Panc1 (cell line): Measurements from ENCODE around the gene BRINP3. TPM values are rescaled to one million over a fixed set of nuclear protein-coding genes. Genes with fewer than 3 reads are reported as not detected.

Experiments
- ATAC-seq: fragments of 200-7000 bp; cut with Tn5 transposase; 2 replicates; pipeline ENCODE4 v1.9.1; 2020; ENCODE audit warnings: mild to moderate bottlenecking, moderate library complexity
- BruUV-seq: library from RNA; stranded (reverse); fragments of 400-500 nt; replicated peaks from 2 replicates; lab custom pipeline; 2021; lab: Mats Ljungman, UMichigan
- CTCF ChIA-PET: fragments of 300-600 bp; sonication (Branson Sonifier 250); formaldehyde crosslinking; loops from one replicate; lab custom pipeline; 2022; ENCODE audit warnings: antibody characterized with exemption; lab: Charles Lee
- POLR2A ChIA-PET: fragments of 300-600 bp; sonication (Branson Sonifier 250); formaldehyde crosslinking; loops from one replicate; lab custom pipeline; 2022; ENCODE audit warnings: antibody characterized with exemption; lab: Charles Lee
- DNase-seq: peaks from one replicate; pipeline ENCODE4 v3.0.0-alpha.2; 2010; ENCODE audit warnings: low read depth, low spot score
- H3K27ac ChIP-seq: 2 replicates; pipeline ENCODE4 v1.5.1; 2011; ENCODE audit warnings: mild to moderate bottlenecking, low read length, inconsistent platforms
- H3K27me3 ChIP-seq: fragments of 200-500 bp; sonication (Bioruptor generic); 2 replicates; pipeline ENCODE4 v1.6.0; 2014; ENCODE audit warnings: low read length, inconsistent platforms; ENCODE audit not compliant: control insufficient read depth, insufficient read depth
- H3K36me3 ChIP-seq: fragments of 200-500 bp; sonication (Bioruptor generic); 2 replicates; pipeline ENCODE4 v1.5.1; 2014; ENCODE audit warnings: inconsistent platforms, mild to moderate bottlenecking, low read length, moderate library complexity; ENCODE audit not compliant: control insufficient read depth, insufficient read depth
- H3K4me1 ChIP-seq: 2 replicates; pipeline ENCODE4 v1.5.1; 2011; ENCODE audit warnings: inconsistent platforms, mild to moderate bottlenecking, low read length, moderate library complexity; ENCODE audit not compliant: control insufficient read depth, insufficient read depth
- H3K4me3 ChIP-seq, 2 experiments: 2 replicates each; pipeline ENCODE4 v1.5.1; 2011 to 2012; ENCODE audit warnings: low read depth in 2 of 2, low read length in 2 of 2, mild to moderate bottlenecking in 2 of 2, inconsistent platforms in 1 of 2, moderate library complexity in 1 of 2
- H3K9me3 ChIP-seq: fragments of 200-500 bp; sonication (Bioruptor generic); 2 replicates; pipeline ENCODE4 v1.5.1; 2014; ENCODE audit warnings: low read depth, mild to moderate bottlenecking, inconsistent platforms, low read length, moderate library complexity; ENCODE audit not compliant: control insufficient read depth, insufficient read depth
- POLR2AphosphoS5 ChIP-seq: IDR thresholded peaks from 2 replicates; pipeline ENCODE4 v1.6.1; 2012; ENCODE audit warnings: mild to moderate bottlenecking, low read depth, low read length, moderate library complexity
- REST ChIP-seq, 2 experiments: IDR thresholded peaks; 2 replicates each; pipeline ENCODE4 v1.6.1; 2011 to 2012; ENCODE audit warnings: low read depth in 2 of 2, control low read depth in 1 of 2, low read length in 1 of 2, mild to moderate bottlenecking in 1 of 2, moderate library complexity in 1 of 2; ENCODE audit not compliant: insufficient read depth in 1 of 2
- SIN3A ChIP-seq: IDR thresholded peaks from 2 replicates; pipeline ENCODE4 v1.6.1; 2012; ENCODE audit warnings: low read depth, mild to moderate bottlenecking, low read length, moderate library complexity, borderline replicate concordance; ENCODE audit not compliant: insufficient read depth
- TCF7L2 ChIP-seq: IDR thresholded peaks from 2 replicates; pipeline ENCODE4 v1.6.1; 2011; ENCODE audit warnings: mild to moderate bottlenecking, low read depth, low read length, inconsistent platforms
- in situ Hi-C: cut with HindIII; loops from 2 replicates; pipeline ENCODE4 v1.10.0; 2016; ENCODE audit warnings: low sequenced_read_pairs, low pct_unique_long_range_greater_than_20kb
- intact Hi-C: fragments of 100-400 bp; cut with micrococcal nuclease; formaldehyde crosslinking; loops from one replicate; pipeline ENCODE4 v1.10.0; 2022; ENCODE audit not compliant: unreplicated experiment
- total RNA-seq: library from RNA; stranded (reverse); gene quantifications from one replicate; pipeline ENCODE4 v1.2.1, GENCODE V29; 2021; ENCODE audit not compliant: unreplicated experiment
- TF ChIP-seq, protein P1 (sequence below): fragments of 450-650 bp; IDR thresholded peaks from 2 replicates; pipeline ENCODE4 v1.5.1; 2017; ENCODE audit warnings: mild to moderate bottlenecking

BRINP3 gene
- total RNA-seq, 1 experiment from 2014 or later: 1.0 TPM

DNA sequence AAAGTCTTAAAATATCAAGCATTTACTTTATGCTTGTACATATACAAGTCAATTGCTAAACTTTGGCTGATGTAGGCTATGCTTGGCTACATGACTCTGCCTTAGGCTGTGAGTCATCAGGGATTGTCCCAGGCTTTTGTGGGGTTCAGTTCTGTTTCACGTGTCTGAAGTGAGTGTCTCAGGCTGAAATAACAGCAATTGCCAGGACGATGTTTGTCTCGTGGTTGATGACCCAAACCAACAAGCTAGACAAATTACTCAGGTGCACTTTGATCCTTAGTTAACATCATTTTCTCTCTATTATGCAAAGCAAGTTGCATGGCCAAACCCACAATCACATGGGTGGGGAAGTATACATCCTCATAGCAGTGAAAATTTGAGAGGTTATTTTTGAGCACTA lies 410.1 kb downstream of the BRINP3 start:
- ATAC-seq (no peak), DNase-seq (no peak)
- intact Hi-C loops: no loop called here
- Histone ChIP-seq H3K27ac (no peak overlapping the region), H3K36me3 (no peaks in the 10 kb centered on the region), H3K27me3 (no peaks in the 10 kb centered on the region), H3K9me3 (no peaks in the 10 kb centered on the region), H3K4me1 (no peaks in the 10 kb centered on the region), H3K4me3 (no peak overlapping the region)
- no TSS peak for BruUV-seq
- ChIA-PET CTCF (no interaction called here), POLR2A (no interaction called here)
- in situ Hi-C loops: no loop called here
- TF ChIP-seq, protein P1, sequence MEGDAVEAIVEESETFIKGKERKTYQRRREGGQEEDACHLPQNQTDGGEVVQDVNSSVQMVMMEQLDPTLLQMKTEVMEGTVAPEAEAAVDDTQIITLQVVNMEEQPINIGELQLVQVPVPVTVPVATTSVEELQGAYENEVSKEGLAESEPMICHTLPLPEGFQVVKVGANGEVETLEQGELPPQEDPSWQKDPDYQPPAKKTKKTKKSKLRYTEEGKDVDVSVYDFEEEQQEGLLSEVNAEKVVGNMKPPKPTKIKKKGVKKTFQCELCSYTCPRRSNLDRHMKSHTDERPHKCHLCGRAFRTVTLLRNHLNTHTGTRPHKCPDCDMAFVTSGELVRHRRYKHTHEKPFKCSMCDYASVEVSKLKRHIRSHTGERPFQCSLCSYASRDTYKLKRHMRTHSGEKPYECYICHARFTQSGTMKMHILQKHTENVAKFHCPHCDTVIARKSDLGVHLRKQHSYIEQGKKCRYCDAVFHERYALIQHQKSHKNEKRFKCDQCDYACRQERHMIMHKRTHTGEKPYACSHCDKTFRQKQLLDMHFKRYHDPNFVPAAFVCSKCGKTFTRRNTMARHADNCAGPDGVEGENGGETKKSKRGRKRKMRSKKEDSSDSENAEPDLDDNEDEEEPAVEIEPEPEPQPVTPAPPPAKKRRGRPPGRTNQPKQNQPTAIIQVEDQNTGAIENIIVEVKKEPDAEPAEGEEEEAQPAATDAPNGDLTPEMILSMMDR: no peak
- no peak for TF ChIP-seq SIN3A
- TF ChIP-seq REST (IDR thresholded peaks at IDR 0.05; ENCODE audit: insufficient read depth in 1 of 2, low read depth in 2 of 2, low read length in 1 of 2): no peak
- TF ChIP-seq POLR2AphosphoS5: no peak
- no peak for TF ChIP-seq TCF7L2

- ATAC-seq (no peak), DNase-seq (no peak)
- no peak overlapping the region for H3K4me3 ChIP-seq
- TF ChIP-seq POLR2AphosphoS5 (no peak), TCF7L2 (no peak), SIN3A (no peak), REST (IDR thresholded peaks at IDR 0.05; ENCODE audit: insufficient read depth in 1 of 2, low read depth in 2 of 2, low read length in 1 of 2) (no peak)
- TF ChIP-seq, protein P1: no peak
- no peaks in the 10 kb centered on the region for H3K9me3 ChIP-seq
- H3K4me1 ChIP-seq: no peaks in the 10 kb centered on the region
- BruUV-seq: no TSS peak
- ChIA-PET CTCF (no interaction called here), POLR2A (no interaction called here)
- no peak overlapping the region for H3K27ac ChIP-seq
- intact Hi-C loops (no loop called here), in situ Hi-C loops (no loop called here)
- H3K36me3 ChIP-seq: no peaks in the 10 kb centered on the region
- H3K27me3 ChIP-seq: no peaks in the 10 kb centered on the region
Observed at GRCh38 chr1:190066011-190066410, 411.7 kb downstream of the BRINP3 start.
